H1 (cell line): ENCODE results near the gene ACVRL1. TPM values are rescaled to one million over a fixed set of nuclear protein-coding genes. Genes with fewer than 3 reads are reported as not detected.
A peak's percentile ranks its signal among the peaks of the same experiment; 100 is the strongest.

Source experiments
- CTCF ChIA-PET: fragments of 300-600 bp; sonication (Branson Sonifier 250); formaldehyde crosslinking; loops from one replicate; lab custom pipeline; 2021; ENCODE audit not compliant: partially characterized antibody; lab: Charles Lee
- POLR2A ChIA-PET: fragments of 300-600 bp; sonication (Branson Sonifier 250); formaldehyde crosslinking; loops from one replicate; lab custom pipeline; 2021; ENCODE audit warnings: inconsistent platforms; ENCODE audit not compliant: partially characterized antibody; lab: Charles Lee
- DNase-seq, 2 experiments: peaks; one replicate each; pipeline versions ENCODE4 v3.0.0 to v3.0.0-alpha.2; 2010 to 2022; ENCODE audit warnings: low spot score in 2 of 2, low read depth in 1 of 2, mixed read lengths in 1 of 2
- FAIRE-seq: peaks from 2 replicates; lab custom pipeline; 2011; peaks lifted over from hg19 to GRCh38; lab: Jason Lieb, UNC
- H2AFZ ChIP-seq: 2 replicates; pipeline ENCODE4 v1.8.1; 2012; ENCODE audit warnings: low read length, inconsistent platforms
- H2AK5ac ChIP-seq: 2 replicates; pipeline ENCODE4 v1.6.1; 2013; ENCODE audit warnings: low read depth, low read length
- H2BK120ac ChIP-seq: replicated peaks from 2 replicates; pipeline ENCODE3; 2013; ENCODE audit warnings: low read depth, low read length, inconsistent platforms
- H2BK12ac ChIP-seq: 2 replicates; pipeline ENCODE4 v1.6.1; 2013; ENCODE audit warnings: low read depth, low read length
- H2BK15ac ChIP-seq: 2 replicates; pipeline ENCODE4 v1.6.1; 2013; ENCODE audit warnings: low read length
- H2BK20ac ChIP-seq: 2 replicates; pipeline ENCODE4 v1.6.1; 2013; ENCODE audit warnings: low read length
- H2BK5ac ChIP-seq: 2 replicates; pipeline ENCODE4 v1.6.1; 2013; ENCODE audit warnings: low read depth, low read length
- H3K14ac ChIP-seq: 2 replicates; pipeline ENCODE4 v1.6.1; 2013; ENCODE audit warnings: inconsistent platforms; ENCODE audit not compliant: insufficient read length
- H3K18ac ChIP-seq: 2 replicates; pipeline ENCODE4 v1.6.1; 2013; ENCODE audit warnings: low read length; ENCODE audit errors: extremely low read depth
- H3K23ac ChIP-seq: 2 replicates; pipeline ENCODE4 v1.6.1; 2013; ENCODE audit warnings: inconsistent platforms; ENCODE audit not compliant: insufficient read length
- H3K23me2 ChIP-seq: 2 replicates; pipeline ENCODE4 v1.6.1; 2013; ENCODE audit warnings: low read depth, low read length
- H3K27ac ChIP-seq: 2 replicates; pipeline ENCODE4 v1.6.1; 2011; ENCODE audit warnings: low read depth, low read length, inconsistent platforms
- H3K27me3 ChIP-seq, 4 experiments: replicated peaks in 1 of 4; 1 replicate in 1 of 4; 2 replicates in 3 of 4; pipeline versions ENCODE4 v1.6.1 to v1.8.1; 2011 to 2013; ENCODE audit warnings: low read length in 3 of 4, mild to moderate bottlenecking in 3 of 4, inconsistent platforms in 2 of 4, mixed read lengths in 2 of 4, moderate library complexity in 1 of 4; ENCODE audit not compliant: control insufficient read depth in 3 of 4, insufficient read depth in 3 of 4; ENCODE audit errors: extremely low read depth in 1 of 4
- H3K36me3 ChIP-seq, 4 experiments: 2 replicates each; pipeline versions ENCODE4 v1.6.1 to v1.8.1; 2011 to 2013; ENCODE audit warnings: mild to moderate bottlenecking in 4 of 4, low read length in 3 of 4, moderate library complexity in 2 of 4, control low read depth in 1 of 4, inconsistent platforms in 1 of 4; ENCODE audit not compliant: insufficient read depth in 4 of 4, control insufficient read depth in 2 of 4
- H3K4ac ChIP-seq: replicated peaks from 2 replicates; pipeline ENCODE3; 2013; ENCODE audit warnings: low read length, low read depth, mixed read lengths, inconsistent platforms; ENCODE audit not compliant: insufficient read length
- H3K4me1 ChIP-seq, 4 experiments: replicated peaks in 1 of 4; 1 replicate in 1 of 4; 2 replicates in 3 of 4; pipeline versions ENCODE4 v1.6.1 to v1.8.1; 2011 to 2013; ENCODE audit warnings: low read length in 3 of 4, inconsistent platforms in 2 of 4, mixed read lengths in 1 of 4; ENCODE audit not compliant: insufficient read depth in 4 of 4, control insufficient read depth in 3 of 4
- H3K4me2 ChIP-seq, 2 experiments: 2 replicates each; pipeline versions ENCODE4 v1.6.1 to v1.8.1; 2011 to 2013; ENCODE audit warnings: low read depth in 2 of 2, low read length in 2 of 2, control low read depth in 1 of 2, inconsistent platforms in 1 of 2, mild to moderate bottlenecking in 1 of 2; ENCODE audit not compliant: insufficient read depth in 1 of 2
- H3K4me3 ChIP-seq, 4 experiments: fragments of 200-600, 300-600 bp in 1 of 4; sonication (generic), shearing (Covaris generic), sonication (Bioruptor Twin) in 1 of 4; 2 replicates each; pipeline versions ENCODE4 v1.5.1 to v1.8.1; 2011 to 2016; ENCODE audit warnings: low read length in 4 of 4, low read depth in 3 of 4, control low read depth in 2 of 4, inconsistent platforms in 2 of 4, mild to moderate bottlenecking in 2 of 4, mixed read lengths in 1 of 4, moderate library complexity in 1 of 4; ENCODE audit not compliant: insufficient read depth in 2 of 4; ENCODE audit errors: extremely low read depth in 1 of 4
- H3K56ac ChIP-seq: replicated peaks from 2 replicates; pipeline ENCODE3; 2013; ENCODE audit warnings: low read depth, mild to moderate bottlenecking, mixed read lengths, low read length, inconsistent platforms; ENCODE audit not compliant: insufficient read length
- H3K79me1 ChIP-seq: 2 replicates; pipeline ENCODE4 v1.6.1; 2013; ENCODE audit warnings: low read depth, low read length, control low read depth
- H3K79me2 ChIP-seq, 2 experiments: 2 replicates each; pipeline versions ENCODE4 v1.6.1 to v1.8.1; 2012 to 2013; ENCODE audit warnings: low read length in 2 of 2, mild to moderate bottlenecking in 2 of 2, inconsistent platforms in 1 of 2; ENCODE audit not compliant: insufficient read depth in 2 of 2, control insufficient read depth in 1 of 2
- H3K9ac ChIP-seq, 4 experiments: replicated peaks in 1 of 4; 1 replicate in 1 of 4; 2 replicates in 3 of 4; pipeline versions ENCODE4 v1.6.1 to v1.8.1; 2011 to 2013; ENCODE audit warnings: low read depth in 3 of 4, low read length in 3 of 4, control low read depth in 2 of 4, mild to moderate bottlenecking in 2 of 4, moderate library complexity in 2 of 4, inconsistent platforms in 1 of 4; ENCODE audit errors: extremely low read depth in 1 of 4
- H3K9me3 ChIP-seq, 2 experiments: 2 replicates each; pipeline versions ENCODE4 v1.6.1 to v1.8.1; 2012 to 2013; ENCODE audit warnings: mild to moderate bottlenecking in 2 of 2, moderate library complexity in 2 of 2, control low read depth in 1 of 2, inconsistent platforms in 1 of 2, low read depth in 1 of 2, low read length in 1 of 2, mixed read lengths in 1 of 2; ENCODE audit not compliant: insufficient read depth in 2 of 2
- H4K20me1 ChIP-seq, 2 experiments: replicated peaks in 1 of 2; 2 replicates each; pipeline versions ENCODE3 to v1.8.1; 2011 to 2013; ENCODE audit warnings: inconsistent platforms in 2 of 2, low read length in 2 of 2, mild to moderate bottlenecking in 1 of 2; ENCODE audit not compliant: insufficient read depth in 2 of 2, control insufficient read depth in 1 of 2
- H4K5ac ChIP-seq: 2 replicates; pipeline ENCODE4 v1.6.1; 2013; ENCODE audit warnings: low read length, low read depth, mixed read lengths, inconsistent platforms; ENCODE audit not compliant: insufficient read length
- H4K8ac ChIP-seq: 2 replicates; pipeline ENCODE4 v1.8.0; 2013; ENCODE audit warnings: mild to moderate bottlenecking, moderate library complexity, low read length, inconsistent platforms; ENCODE audit not compliant: insufficient read depth; ENCODE audit errors: extremely low read depth
- H4K91ac ChIP-seq: replicated peaks from 2 replicates; pipeline ENCODE3; 2013; ENCODE audit warnings: low read length, mixed read lengths, inconsistent platforms; ENCODE audit not compliant: insufficient read length
- BRCA1 ChIP-seq: IDR thresholded peaks from 2 replicates; pipeline ENCODE4 v1.6.1; 2012; ENCODE audit warnings: low read depth, low read length, improper control_type of control experiment
- CREB1 ChIP-seq: IDR thresholded peaks from 2 replicates; pipeline ENCODE4 v1.6.1; 2012; ENCODE audit warnings: inconsistent platforms
- CTBP2 ChIP-seq: IDR thresholded peaks from 2 replicates; pipeline ENCODE4 v1.7.0; 2011; ENCODE audit warnings: borderline replicate concordance, mild to moderate bottlenecking, moderate library complexity, mixed read lengths, low read length; ENCODE audit not compliant: insufficient read depth, insufficient read length
- SIN3A ChIP-seq, 2 experiments: IDR thresholded peaks in 1 of 2; conservative IDR thresholded peaks in 1 of 2; 2 replicates each; pipeline ENCODE4 v1.6.1; 2011 to 2012; ENCODE audit warnings: low read length in 2 of 2, improper control_type of control experiment in 1 of 2, low read depth in 1 of 2, mild to moderate bottlenecking in 1 of 2
- TEAD4 ChIP-seq: IDR thresholded peaks from 2 replicates; pipeline ENCODE4 v1.6.1; 2012; ENCODE audit warnings: low read depth, low read length, inconsistent platforms, mixed read lengths
- WGBS, 2 experiments: shearing (Covaris generic) in 1 of 2; methylation state at CpG; one replicate each; pipeline versions ENCODE4 v1.1.6 to v1.1.7; 2013 to 2015; ENCODE audit warnings: low lambda C conversion rate in 2 of 2, mixed read lengths in 2 of 2, inconsistent platforms in 1 of 2, low coverage in 1 of 2, missing lambda C conversion rate in 1 of 2; ENCODE audit not compliant: insufficient replicate concordance in 2 of 2, insufficient coverage in 1 of 2, insufficient read length in 1 of 2; ENCODE audit errors: extremely low coverage in 1 of 2, missing lambda C conversion rate in 1 of 2; 5-methylcytosine and 5-hydroxymethylcytosine counted together
- polyA plus RNA-seq, 7 experiments: library from polyadenylated mRNA; depleted of rRNA in 3 of 7; stranded (reverse) in 5 of 7; unstranded in 2 of 7; fragments of >200 nt in 5 of 7; fragments of 200-250 nt in 2 of 7; gene quantifications; 1 replicate in 5 of 7; 2 replicates in 1 of 7; 4 replicates in 1 of 7; pipeline versions ENCODE4 v1.2.1 to v1.2.3, GENCODE V29; 2011 to 2013; ENCODE audit warnings: missing spikeins in 2 of 7, mixed read lengths in 2 of 7
- total RNA-seq: library from RNA; stranded (reverse); fragmentation: NEBNext Ultra II Directional; extraction: Animal tissue kit (Norgen Biotek cat#: 25700); gene quantifications from 2 replicates; pipeline ENCODE4 v1.2.1, GENCODE V29; 2021

ACVRL1 gene
- total and polyA plus RNA-seq, 2 of the 8 experiments (the other 6 are each of a cell fraction or from before 2014, with no cell fraction given): 0.09 to 0.35 TPM

DNA sequence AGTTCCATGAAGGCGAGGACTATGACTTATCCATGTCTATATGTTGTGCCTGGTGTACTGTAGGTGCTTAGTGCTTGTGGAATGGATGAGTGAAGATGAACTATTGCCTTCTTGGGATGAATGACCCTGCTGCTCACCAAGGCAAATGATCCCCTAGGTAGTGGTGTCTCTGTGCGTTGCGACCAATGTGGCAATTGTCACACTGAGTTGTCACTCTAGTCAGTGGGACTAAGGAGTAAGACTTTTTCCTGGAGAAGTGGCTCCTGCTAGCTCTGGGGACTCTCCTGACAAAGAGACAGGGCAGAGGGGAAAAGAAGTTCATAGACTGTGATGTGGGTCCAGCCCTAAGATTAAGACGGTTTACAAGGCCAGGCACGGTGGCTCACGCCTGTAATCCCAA, 40.8 kb downstream of the ACVRL1 start:
- no peak for TF ChIP-seq CTBP2
- no peak for TF ChIP-seq TEAD4
- no peak for TF ChIP-seq CREB1
- no peak for TF ChIP-seq BRCA1
- TF ChIP-seq SIN3A (conservative IDR thresholded peaks at IDR 0.05 in 1 of 2, IDR thresholded peaks at IDR 0.05 in 1 of 2; ENCODE audit: low read depth in 1 of 2, low read length in 2 of 2): no peak
- TF ChIP-seq, all 59 proteins: peak for 0
- Histone ChIP-seq H2BK12ac (no peak overlapping the region), H3K18ac (no peak overlapping the region), H3K23me2 (peaks cover 7% of the 10 kb centered on the region; the same call in 1 of the 2 replicates), H2BK5ac (no peak overlapping the region), H3K27ac (no peak overlapping the region), H2BK15ac (no peak overlapping the region), H3K23ac (no peak overlapping the region), H3K79me1 (no peaks in the 10 kb centered on the region; the same call in 1 of the 2 replicates), H2AK5ac (no peak overlapping the region), H3K14ac (no peak overlapping the region), H4K91ac (no peak overlapping the region), H2BK120ac (no peak overlapping the region), H3K79me2 (peaks cover 0 to 4% of the 10 kb centered on the region in 2 experiments; a peak in 2 of 4 replicates), H4K5ac (no peak overlapping the region), H4K8ac (no peak overlapping the region), H3K9ac (no peak overlapping the region), H3K4me1 (peaks cover 0 to 3% (median 2%) of the 10 kb centered on the region in 4 experiments; a peak in 6 of 7 replicates), H3K4ac (no peak overlapping the region), H3K36me3 (no peaks in the 10 kb centered on the region), H4K20me1 (no peaks in the 10 kb centered on the region), H3K4me2 (no peak overlapping the region), H2AFZ (no peak overlapping the region), H2BK20ac (no peak overlapping the region), H3K56ac (no peak overlapping the region), H3K9me3 (peaks cover 0 to 5% of the 10 kb centered on the region in 2 experiments; a peak in 1 of 4 replicates), H3K27me3 (peaks cover 7 to 41% (median 30%) of the 10 kb centered on the region in 4 experiments), H3K4me3 (no peak overlapping the region)
- peak in 1 of 2 experiments; percentile 27 for DNase-seq
- WGBS, 2 experiments: 85% methylated on average over 6 of the region's 6 CpGs; no CpG with 5 or more reads in 1 of the 2 experiments
- no peak for FAIRE-seq
- ChIA-PET POLR2A (no interaction called here), CTCF (interaction anchor here (1.0 to 2.9 kb wide), 5 partner anchors 18 to 75 kb away, joined by 3 to 6 read pairs (median 3); no protein-coding TSS in a partner anchor)
